HS-5 (cell line): ENCODE results near the gene PODN.

Experiments
- DNase-seq: peaks from one replicate; pipeline ENCODE4 v3.0.0-alpha.2; 2012; ENCODE audit warnings: low read depth

Gene PODN

GRCh38 chr1:53090227-53091147 lies 28.5 kb downstream of the PODN start:
- no peak for DNase-seq

- DNase-seq, result no peak
These were observed 30.0 kb downstream of the PODN start for GRCh38 chr1:53091841-53092645.

- no peak for DNase-seq
These were observed 30.8 kb downstream of the PODN start for GRCh38 chr1:53092659-53093450.

GRCh38 chr1:53093451-53093754 lies 31.4 kb downstream of the PODN start:
- DNase-seq, result no peak

- no peak for DNase-seq
These were observed 31.9 kb downstream of the PODN start for GRCh38 chr1:53093778-53094532.

DNA sequence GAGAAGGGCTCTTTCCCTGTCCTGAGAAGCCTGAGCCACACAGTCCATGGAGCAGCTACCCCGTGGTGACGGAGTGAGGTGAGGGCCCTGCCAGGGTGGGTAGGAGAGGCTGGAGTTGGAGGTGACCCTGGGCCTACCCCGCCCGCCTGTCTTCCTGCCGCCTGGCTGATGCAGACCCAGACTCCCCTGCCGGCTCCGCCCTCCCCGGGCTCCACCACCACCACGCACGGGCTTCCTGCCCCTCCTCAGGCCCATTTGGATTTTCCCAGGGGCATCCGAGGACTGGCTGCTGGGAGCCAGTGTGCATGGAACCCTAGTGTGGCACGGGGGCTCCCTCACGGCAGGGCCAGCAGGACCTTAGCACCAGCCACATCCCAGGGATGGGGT lies 32.5 kb downstream of the PODN start:
- no peak for DNase-seq

DNA sequence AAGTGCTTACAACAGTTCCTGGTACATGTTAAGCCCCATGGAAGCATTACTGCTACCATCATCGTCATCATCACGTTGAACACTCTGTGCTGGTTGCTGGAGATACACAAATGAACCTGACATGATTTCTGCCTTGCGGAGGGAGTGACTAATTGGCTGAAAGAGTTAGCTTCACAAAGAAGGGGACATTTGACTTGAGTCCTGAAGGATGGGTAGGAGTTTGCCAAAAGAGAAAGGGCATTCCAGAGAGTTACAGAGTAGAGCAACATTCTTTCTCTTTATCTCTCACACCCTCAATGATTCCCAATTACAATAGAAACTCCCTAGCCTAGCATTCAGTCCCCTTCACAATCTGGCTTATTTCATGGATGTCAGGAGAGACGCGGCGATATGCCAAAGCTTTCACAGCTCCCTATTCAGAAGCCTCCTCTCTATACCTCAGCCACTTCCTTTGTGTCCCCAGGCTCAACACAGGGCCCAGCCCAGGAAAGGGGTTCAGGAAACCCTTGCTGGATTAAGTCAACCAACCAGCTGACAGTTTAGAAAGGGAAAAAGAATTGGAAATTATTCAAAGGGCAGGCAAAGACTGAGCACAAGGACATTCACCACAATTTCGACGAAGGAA lies 42.4 kb downstream of the PODN start:
- DNase-seq, result no peak

GRCh38 chr1:53107090-53107489 lies 45.1 kb downstream of the PODN start:
- no peak for DNase-seq

DNA sequence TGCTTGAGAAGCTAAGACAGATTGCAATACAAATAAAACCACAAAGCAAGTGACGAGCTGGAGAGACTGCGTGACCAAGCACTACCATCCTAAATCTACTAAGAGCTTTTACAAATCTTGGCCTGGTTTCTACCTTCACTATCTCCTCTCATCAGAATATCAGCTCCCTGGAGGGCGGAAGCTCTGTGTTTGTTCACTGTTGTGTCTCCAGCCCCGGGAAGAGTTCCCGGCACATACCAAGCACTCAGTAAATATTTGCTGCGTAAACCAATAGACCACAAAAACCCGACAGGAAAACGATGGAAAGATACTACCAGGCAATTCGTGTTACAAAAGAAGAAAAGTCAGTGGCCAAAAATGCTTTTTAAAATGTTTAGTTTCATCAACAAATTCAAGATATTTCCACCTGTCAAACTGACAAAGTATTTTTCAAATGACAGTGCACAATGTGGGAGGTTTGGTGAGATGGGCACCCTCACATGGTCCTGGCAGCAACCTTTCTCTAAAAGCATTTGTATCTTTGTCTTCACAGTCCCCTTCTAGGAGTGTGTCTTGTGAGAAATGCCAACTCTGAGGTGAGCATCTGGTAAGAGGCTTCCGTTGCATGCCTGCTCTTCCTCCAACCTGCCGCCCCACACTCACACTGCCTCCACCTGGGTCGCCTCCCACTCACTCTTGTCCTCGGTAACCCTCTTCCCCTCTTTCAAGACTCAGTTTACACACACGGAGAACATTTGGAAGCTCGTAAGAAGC lies 45.7 kb downstream of the PODN start:
- DNase-seq, result no peak

- DNase-seq, result no peak
These were observed 46.9 kb downstream of the PODN start for GRCh38 chr1:53108646-53109580.

DNA sequence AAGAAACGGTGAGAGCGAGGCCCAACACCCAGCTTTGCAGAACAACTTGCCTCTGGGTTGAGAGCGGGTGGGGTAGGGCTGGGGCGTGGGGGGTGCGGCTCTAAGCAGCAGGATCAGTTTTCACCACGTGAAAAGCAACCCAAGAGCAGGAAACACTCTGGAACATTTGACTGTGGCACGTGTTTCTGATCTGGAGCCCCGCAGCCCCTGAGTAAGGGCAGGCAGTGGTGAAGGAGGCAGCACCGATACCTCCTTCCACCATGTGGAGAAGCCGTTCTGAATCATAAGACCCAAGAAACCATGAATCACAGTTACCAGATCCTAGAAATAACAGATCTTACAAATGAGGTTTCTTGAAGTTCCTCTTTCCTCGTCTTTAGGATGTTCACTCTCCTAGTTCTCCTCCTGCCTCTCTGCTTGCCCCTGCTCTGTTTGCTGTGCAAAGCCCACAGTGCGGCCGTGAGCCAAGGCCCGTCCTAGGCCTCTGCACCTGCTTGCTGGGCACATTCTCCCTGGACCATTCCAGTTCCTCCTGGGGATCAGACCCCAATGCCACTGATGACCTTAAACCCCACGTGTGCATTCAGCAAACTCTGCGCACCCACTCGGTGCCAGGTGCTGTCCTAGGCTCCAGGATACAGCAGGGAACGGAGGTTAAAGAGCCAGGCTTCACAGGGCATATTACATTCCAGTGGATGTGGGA lies 48.5 kb downstream of the PODN start:
- no peak for DNase-seq

DNA sequence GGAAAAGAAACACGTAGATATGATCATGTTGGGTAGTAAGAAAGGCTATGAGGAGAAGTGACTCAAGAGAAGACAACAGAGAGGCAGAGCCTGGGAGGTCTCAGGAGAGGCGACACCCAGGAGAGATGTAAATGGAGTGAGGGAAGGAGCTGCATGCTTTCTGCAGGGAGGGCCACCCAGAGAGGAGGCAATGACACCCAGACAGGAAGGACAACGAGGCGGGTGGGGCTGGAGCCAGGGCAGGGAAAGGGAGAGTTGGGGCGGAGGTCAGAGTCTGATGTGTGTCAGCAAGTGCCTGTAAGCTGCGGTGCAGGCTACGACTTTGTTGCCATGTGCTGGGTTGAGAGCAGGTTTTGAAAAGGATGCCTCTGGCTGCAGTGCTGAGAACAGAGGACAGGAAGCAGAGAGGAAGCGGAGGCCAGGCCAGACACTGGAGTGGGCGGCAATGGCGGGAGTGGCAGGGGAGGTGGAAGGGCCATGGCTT lies 49.1 kb downstream of the PODN start:
- DNase-seq, result no peak

GRCh38 chr1:53111693-53112092 lies 49.7 kb downstream of the PODN start:
- no peak for DNase-seq

GRCh38 chr1:53112271-53112774 lies 50.3 kb downstream of the PODN start:
- peak; percentile 51 for DNase-seq

GRCh38 chr1:53112861-53113260 lies 50.8 kb downstream of the PODN start:
- no peak for DNase-seq

DNA sequence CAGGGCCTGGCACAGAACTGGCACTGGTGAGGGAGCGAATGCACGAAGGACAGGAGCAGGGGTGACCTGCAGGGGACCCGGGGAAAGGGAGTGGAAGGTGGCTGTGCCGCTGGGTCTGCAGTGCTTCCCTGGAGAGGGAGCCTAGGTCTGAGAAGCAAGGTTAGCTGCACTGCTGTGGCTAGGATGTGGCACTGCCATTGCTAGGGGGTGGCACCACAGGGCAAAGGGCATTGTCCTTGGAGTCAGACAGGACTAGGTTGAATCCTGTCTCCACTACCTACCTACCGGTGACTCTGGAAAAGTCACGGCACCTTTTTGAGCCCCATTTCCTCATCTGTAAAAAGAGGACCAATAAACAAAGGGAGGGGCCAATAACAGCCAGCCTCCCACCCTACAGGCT lies 52.1 kb downstream of the PODN start:
- no peak for DNase-seq

DNA sequence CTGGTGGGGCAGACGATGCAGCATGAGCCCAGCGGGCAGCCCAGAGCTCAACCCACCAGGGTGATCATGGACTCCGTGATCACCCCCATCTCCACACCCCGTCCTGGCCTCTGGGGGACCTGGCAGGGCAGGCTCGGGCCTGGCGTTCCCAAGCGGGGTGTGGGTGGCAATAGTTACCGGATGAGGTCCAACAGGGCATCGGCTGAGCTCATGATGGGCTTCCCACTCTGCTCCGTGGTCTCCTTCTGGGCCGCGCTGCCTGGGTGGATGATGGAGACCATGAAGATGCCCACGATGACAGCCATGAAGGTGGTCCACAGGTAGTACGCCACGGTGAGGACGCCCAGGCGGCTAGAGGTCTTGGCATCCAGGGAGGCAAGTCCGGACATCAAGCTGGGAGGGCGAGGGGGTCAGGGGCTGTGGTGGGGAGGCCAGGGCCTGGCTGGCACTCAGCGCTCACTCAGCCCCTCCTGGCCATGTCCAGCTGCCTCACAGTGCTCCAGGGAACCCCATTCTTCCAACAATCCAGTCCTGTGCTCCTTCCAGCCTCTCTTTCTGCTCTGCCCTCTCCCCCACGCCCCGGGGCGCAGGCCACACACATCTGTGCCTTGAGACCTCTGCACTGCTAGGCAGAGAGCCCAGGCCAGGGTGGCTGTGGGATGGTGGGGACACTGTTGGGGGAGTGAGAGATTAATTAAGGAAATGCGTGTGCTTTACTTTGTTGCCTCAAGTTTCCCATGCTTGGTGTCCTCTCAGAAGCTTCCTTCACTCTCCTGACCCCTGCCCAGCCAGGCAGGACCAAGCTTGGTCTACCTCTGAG lies 52.8 kb downstream of the PODN start:
- DNase-seq, result no peak
